ENCODE measurements around the gene TSEN54.

DNA sequence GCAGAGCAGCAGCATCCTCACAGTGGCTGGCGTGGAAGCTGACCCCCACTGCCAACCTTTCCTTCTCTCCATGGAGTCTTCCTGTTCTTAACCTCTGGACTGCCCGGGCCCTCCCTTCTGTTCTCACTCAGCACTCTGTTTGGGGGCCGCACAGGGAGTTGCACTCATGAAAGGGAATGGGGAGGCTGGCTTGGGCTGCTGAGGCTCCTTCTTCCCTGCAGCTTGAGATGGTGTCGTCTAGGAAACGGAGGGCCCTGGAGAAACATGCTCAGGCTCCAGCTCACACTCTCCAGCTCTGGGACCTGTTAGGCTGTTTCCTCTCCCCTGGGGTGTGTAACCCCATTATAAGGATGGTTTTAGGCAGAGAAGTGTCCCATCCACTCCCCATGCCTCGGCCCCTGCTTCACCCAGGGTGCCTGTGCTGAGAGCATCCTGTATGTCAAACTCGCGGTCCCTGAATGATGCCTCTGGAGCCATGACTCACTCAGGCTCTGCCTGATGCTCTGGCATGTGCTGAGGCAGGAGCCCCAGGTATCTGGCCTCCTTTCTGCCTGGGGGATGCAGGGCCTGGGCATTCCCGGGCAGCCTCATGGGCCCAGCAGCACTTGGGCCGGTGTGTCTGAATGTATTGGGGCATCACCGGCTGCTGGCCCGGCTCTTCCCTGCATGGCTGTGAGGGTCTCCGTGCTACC is 41.0 kb upstream of the TSEN54 start:
- TF ChIP-seq, protein P1, sequence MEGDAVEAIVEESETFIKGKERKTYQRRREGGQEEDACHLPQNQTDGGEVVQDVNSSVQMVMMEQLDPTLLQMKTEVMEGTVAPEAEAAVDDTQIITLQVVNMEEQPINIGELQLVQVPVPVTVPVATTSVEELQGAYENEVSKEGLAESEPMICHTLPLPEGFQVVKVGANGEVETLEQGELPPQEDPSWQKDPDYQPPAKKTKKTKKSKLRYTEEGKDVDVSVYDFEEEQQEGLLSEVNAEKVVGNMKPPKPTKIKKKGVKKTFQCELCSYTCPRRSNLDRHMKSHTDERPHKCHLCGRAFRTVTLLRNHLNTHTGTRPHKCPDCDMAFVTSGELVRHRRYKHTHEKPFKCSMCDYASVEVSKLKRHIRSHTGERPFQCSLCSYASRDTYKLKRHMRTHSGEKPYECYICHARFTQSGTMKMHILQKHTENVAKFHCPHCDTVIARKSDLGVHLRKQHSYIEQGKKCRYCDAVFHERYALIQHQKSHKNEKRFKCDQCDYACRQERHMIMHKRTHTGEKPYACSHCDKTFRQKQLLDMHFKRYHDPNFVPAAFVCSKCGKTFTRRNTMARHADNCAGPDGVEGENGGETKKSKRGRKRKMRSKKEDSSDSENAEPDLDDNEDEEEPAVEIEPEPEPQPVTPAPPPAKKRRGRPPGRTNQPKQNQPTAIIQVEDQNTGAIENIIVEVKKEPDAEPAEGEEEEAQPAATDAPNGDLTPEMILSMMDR (IDR thresholded peaks at IDR 0.05; ENCODE audit: insufficient read depth, low read length): no peak
- no peak for TF ChIP-seq REST (IDR thresholded peaks at IDR 0.05; ENCODE audit: insufficient replicate concordance, low read depth)
- TF ChIP-seq POLR2AphosphoS5 (IDR thresholded peaks at IDR 0.05; ENCODE audit: low read depth): no peak
- no peak for TF ChIP-seq SPI1 (IDR thresholded peaks at IDR 0.05; ENCODE audit: borderline replicate concordance, low read depth)
- no peak for TF ChIP-seq GABPA (IDR thresholded peaks at IDR 0.05; ENCODE audit: low read depth)
